Mesothelial cell of epicardium (in vitro differentiated cells): Measurements from ENCODE around the gene UXT. TPM values are rescaled to one million over a fixed set of nuclear protein-coding genes. Genes with fewer than 3 reads are reported as not detected.
A peak's percentile ranks its signal among the peaks of the same experiment; 100 is the strongest.

Experiments
- DNase-seq, 2 experiments: peaks; one replicate each; pipeline ENCODE4 v3.0.0; 2021; ENCODE audit warnings: low spot score in 2 of 2; ENCODE audit not compliant: unreplicated experiment in 2 of 2
- H3K27ac Mint-ChIP-seq: 2 replicates; pipeline ENCODE4 v1.8.0; 2021; ENCODE audit warnings: mixed read lengths
- H3K27me3 Mint-ChIP-seq: 2 replicates; pipeline ENCODE4 v1.8.0; 2021; ENCODE audit warnings: low read depth, mixed read lengths
- H3K36me3 Mint-ChIP-seq: 2 replicates; pipeline ENCODE4 v1.8.0; 2021; ENCODE audit warnings: mixed read lengths
- H3K4me1 Mint-ChIP-seq: 2 replicates; pipeline ENCODE4 v1.8.0; 2021; ENCODE audit warnings: mixed read lengths
- H3K4me3 Mint-ChIP-seq: 2 replicates; pipeline ENCODE4 v1.8.0; 2021; ENCODE audit warnings: mild to moderate bottlenecking, moderate library complexity, mixed read lengths
- H3K9me3 Mint-ChIP-seq: 2 replicates; pipeline ENCODE4 v1.8.0; 2021; ENCODE audit warnings: mixed read lengths
- CTCF ChIP-seq: fragments of 200-600 bp; sonication (generic); IDR thresholded peaks from one replicate; pipeline ENCODE4 v1.5.0; 2021; ENCODE audit warnings: antibody characterized with exemption; ENCODE audit not compliant: unreplicated experiment
- total RNA-seq: library from RNA; stranded (reverse); gene quantifications from 3 replicates; pipeline ENCODE4 v1.2.1, GENCODE V29; 2021

Gene UXT
- total RNA-seq, 1 donor from 2014 or later, result 71.4 TPM

GRCh38 chrX:47629419-47630200 lies 29.4 kb downstream of the UXT start, which contains the start of gene CFP:
TSS of gene CFP (minus strand) at chrX:47629930. CDS start at chrX:47629844, 86 bp downstream.
- peaks cover 3% of the 10 kb centered on the region for H3K27me3 Mint-ChIP-seq
- no peak within 1 kb of the TSS for H3K4me3 Mint-ChIP-seq
- H3K27ac Mint-ChIP-seq, result no peak within 1 kb of the TSS
- no peak for DNase-seq
- no peaks in the 10 kb centered on the region for H3K36me3 Mint-ChIP-seq
- TF ChIP-seq CTCF, result no peak
- no peaks in the 10 kb centered on the region for H3K4me1 Mint-ChIP-seq
- peaks cover 10% of the 10 kb centered on the region for H3K9me3 Mint-ChIP-seq

GRCh38 chrX:47628982-47629381 lies 30.0 kb downstream of the UXT start:
- Mint-ChIP-seq H3K4me1 (no peaks in the 10 kb centered on the region), H3K36me3 (no peaks in the 10 kb centered on the region), H3K27me3 (peaks cover 6% of the 10 kb centered on the region), H3K9me3 (peaks cover 10% of the 10 kb centered on the region), H3K4me3 (no peak overlapping the region), H3K27ac (no peak overlapping the region)
- TF ChIP-seq CTCF, result no peak
- DNase-seq, result no peak

GRCh38 chrX:47625365-47625764 lies 33.6 kb downstream of the UXT start:
- Mint-ChIP-seq H3K27me3 (peaks cover 40% of the 10 kb centered on the region), H3K36me3 (no peaks in the 10 kb centered on the region), H3K4me1 (no peaks in the 10 kb centered on the region), H3K27ac (no peak overlapping the region), H3K9me3 (peaks cover 13% of the 10 kb centered on the region), H3K4me3 (no peak overlapping the region)
- no peak for DNase-seq
- no peak for TF ChIP-seq CTCF

- DNase-seq, result peak; percentile 46 to 61
- Mint-ChIP-seq H3K4me1 (no peaks in the 10 kb centered on the region), H3K27ac (no peak overlapping the region), H3K4me3 (peak overlapping the region; percentile 65), H3K9me3 (peaks cover 10% of the 10 kb centered on the region), H3K27me3 (peaks cover 46% of the 10 kb centered on the region), H3K36me3 (no peaks in the 10 kb centered on the region)
- TF ChIP-seq CTCF, result no peak
These were observed 35.4 kb downstream of the UXT start for GRCh38 chrX:47623540-47624027.

GRCh38 chrX:47621851-47622250 lies 37.1 kb downstream of the UXT start:
- no peaks in the 10 kb centered on the region for H3K36me3 Mint-ChIP-seq
- H3K4me1 Mint-ChIP-seq, result no peaks in the 10 kb centered on the region
- no peak overlapping the region for H3K4me3 Mint-ChIP-seq
- TF ChIP-seq CTCF, result no peak
- no peak for DNase-seq
- H3K27me3 Mint-ChIP-seq, result peaks cover 59% of the 10 kb centered on the region
- peaks cover 9% of the 10 kb centered on the region for H3K9me3 Mint-ChIP-seq
- no peak overlapping the region for H3K27ac Mint-ChIP-seq
